Stimulated activated CD8-positive, alpha-beta memory T cell treated with anti-CD3 and anti-CD28 coated beads, Interleukin-15, amount 100 ng/mL, for 48 hours (primary cell): Measurements from ENCODE around the gene SLC24A1.
"Not testable (repeated sequence)": the region's sequence is repeated elsewhere in the genome, so short reads cannot be mapped to it uniquely, and the experiment has no call there.

ENCODE experiments used
- DNase-seq, 2 donors: peaks; one replicate each; pipeline ENCODE4 v3.0.0-alpha.2; 2020; ENCODE audit warnings: low read depth in 2 of 2

Gene SLC24A1

GRCh38 chr15:65621638-65622037, at the start of gene SLC24A1:
TSS of gene SLC24A1 (plus strand) at chr15:65621938. CDS start at chr15:65624081, 2,143 bp downstream.
- no peak for DNase-seq

DNA sequence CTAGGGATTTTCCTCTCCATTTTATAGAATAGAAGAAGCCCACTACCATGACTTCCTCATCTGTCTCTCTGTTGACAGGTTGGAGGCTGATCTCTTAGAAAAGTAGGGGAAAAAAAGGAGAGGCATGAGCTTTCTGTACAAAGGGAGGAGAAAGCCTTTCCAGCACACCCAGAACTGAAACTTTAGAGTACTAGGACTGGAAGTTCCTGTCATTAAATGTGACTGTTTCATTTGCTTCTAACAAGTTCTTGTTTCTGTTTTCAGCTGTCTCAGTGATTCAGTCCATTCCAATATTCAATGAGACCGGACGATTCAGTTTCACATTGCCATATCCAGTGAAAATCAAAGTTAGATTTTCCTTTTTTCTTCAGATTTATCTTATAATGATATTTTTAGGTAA, 49.8 kb upstream of the SLC24A1 start:
- no peak for DNase-seq

- no peak for DNase-seq
Measured at GRCh38 chr15:65576664-65577063, 45.1 kb upstream of the SLC24A1 start.

DNA sequence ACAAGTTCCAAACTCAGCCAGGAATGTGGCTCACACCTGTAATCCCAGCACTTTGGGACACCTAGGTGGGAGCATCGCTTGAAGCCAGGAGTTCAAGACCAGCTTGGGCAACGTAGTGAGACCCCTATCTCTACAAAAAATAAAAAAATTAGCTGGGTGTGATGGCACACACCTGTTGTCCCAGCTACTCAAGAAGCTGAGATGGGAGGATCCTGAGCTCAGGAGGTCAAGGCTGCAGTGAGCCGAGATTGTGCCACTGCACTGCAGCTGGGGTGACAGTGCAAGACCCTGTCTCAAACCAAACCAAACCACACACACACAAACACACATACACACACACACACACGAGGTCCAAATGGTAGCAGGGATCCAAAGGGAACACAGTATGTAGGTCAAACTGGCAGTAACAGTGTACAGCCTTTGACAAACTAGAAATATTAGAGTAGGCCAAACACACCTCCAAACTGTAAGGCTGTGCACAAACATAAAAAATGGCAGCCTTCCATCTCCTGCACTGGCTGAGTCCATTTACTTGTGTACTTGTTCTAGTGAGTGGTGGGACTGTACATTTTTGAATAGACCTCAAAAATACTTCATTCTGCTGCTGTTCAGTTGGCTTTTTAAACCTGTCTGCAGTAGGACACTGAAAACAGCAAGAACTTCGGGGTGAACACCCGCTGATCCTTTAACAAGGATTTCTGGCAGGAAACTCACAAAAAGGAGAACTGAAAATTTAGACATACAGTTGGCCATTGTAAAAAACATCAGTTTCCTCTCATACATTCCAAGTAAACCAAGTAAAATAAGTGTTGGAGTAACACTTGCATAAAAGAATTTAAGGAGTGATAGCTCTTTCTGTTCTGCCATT, 44.4 kb upstream of the SLC24A1 start:
- DNase-seq = no peak

- no peak for DNase-seq
Measured at GRCh38 chr15:65578904-65579728, 42.6 kb upstream of the SLC24A1 start.

DNA sequence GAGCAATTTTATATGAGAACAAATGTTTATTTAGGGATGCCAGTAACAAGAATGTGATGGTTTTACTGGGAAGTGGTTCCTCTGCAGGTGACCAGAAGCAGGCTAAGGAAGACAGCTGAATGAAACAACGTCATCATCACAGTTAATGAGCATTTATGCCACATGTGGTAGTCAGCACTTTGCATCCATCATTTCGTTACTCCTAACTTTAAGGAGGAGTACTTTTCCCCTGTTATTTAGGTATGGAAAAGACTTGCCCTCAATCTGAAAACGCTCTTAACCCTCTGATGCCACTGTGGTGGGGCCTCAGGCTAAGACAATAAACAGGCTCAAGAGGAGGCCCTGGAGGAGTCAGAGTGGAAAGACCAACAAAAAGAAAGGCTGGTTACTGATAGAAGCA, 42.0 kb upstream of the SLC24A1 start:
- no peak for DNase-seq

GRCh38 chr15:65580287-65580686, 41.5 kb upstream of the SLC24A1 start:
- DNase-seq = no peak

DNA sequence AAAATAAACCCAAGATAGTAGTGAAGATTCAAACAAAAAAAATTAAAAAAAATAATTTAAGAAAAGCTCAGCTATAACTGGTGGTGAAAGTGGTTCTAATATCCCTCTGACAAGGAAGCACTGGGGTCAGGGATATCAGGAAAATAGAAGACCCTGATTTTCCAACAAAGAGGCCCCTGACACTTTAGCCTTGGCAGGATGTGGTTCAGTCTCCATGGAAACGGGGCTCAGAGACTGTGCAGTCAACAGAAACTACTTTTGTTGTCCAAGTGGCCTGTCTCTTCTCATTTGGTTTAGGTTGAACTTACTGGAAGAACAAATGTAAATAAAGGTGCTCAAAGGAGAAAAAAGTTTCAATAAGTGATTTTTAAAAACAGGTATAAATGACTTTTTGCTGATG, 38.0 kb upstream of the SLC24A1 start:
- peak in 1 of 2 donors; percentile 14 for DNase-seq

GRCh38 chr15:65584241-65584640, 37.5 kb upstream of the SLC24A1 start:
- no peak for DNase-seq

DNA sequence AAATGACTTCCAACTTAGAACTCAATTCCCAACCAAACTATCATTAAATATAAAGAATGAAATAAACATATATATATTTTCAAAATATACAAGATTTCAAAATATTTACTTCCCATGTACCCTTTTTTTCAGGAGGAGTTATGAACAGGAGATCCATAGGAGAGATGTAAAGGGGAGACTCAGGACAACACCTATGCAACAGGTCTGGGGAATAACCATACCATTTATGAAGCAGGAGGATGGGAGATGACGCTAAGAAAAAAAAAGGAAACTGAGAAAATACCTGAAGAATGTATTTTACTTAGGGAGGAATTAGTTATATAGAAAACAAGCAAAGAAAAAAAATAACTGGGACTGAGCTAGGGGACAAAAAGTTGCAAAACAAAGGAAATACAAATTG, 34.6 kb upstream of the SLC24A1 start:
- no peak for DNase-seq

DNA sequence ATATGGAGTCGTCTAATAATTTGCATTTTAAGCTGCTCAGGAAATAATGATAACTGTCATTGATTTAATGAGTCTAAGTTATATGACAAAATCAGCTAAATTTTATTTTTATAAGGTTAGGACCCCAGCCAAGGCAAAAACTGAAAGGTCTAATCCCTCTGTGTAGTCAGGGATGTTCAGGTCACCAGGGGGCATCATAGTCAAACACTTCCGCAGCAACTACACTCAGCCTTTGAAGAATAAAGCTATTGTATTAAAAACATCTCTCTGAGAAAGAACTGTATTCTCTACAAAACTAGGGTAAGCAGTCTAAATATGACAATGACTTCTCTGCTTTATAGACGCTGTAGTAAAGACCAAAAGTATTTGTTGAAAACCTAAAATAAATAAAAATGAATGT, 25.8 kb upstream of the SLC24A1 start:
- DNase-seq = no peak

DNA sequence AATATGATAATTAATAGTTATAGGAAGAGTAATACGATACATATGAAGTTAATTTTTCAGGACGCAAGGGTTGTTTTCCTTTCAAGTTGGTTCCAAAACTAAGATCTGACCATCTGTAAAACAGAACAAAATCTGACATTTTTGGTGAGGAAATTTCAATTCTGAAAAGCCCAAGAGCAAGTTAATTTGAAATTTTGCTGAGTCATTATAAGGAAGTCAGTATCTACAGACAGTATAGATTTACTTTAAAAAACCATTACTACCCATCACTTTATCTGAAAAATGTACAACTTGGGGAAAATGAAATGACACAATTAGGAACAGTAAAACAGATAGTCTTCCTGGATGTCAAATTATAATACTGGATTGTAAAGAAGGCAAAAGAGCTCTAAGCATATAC, 23.3 kb upstream of the SLC24A1 start:
- DNase-seq = no peak

DNA sequence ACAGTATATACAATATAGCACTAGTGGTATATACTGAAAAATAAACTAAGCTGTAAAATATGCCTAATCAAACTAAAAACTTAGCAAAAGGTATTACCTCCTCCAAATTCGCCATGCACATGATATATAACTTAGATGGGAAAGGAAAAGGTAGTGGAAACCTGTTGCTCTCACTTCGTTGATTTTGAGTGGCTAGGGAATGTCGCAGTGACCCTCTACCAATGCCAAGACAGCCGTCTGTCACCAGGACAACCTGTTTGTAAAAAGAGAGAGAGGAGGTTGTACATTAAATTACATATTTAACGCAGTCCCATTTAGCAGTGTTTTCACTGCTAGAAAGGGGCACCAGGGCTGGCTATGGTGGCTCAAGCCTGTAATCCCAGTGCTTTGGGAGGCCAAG, 22.1 kb upstream of the SLC24A1 start:
- DNase-seq = no peak

GRCh38 chr15:65603134-65603533, 18.6 kb upstream of the SLC24A1 start:
- no peak for DNase-seq

GRCh38 chr15:65603559-65603958, 18.2 kb upstream of the SLC24A1 start:
- DNase-seq = no peak

GRCh38 chr15:65610871-65611718, 10.6 kb upstream of the SLC24A1 start, which contains the start of gene INTS14:
TSS of gene INTS14 (minus strand) at chr15:65611131. CDS start at chr15:65607380, 3,751 bp downstream.
- peak; percentile 95 for DNase-seq

DNA sequence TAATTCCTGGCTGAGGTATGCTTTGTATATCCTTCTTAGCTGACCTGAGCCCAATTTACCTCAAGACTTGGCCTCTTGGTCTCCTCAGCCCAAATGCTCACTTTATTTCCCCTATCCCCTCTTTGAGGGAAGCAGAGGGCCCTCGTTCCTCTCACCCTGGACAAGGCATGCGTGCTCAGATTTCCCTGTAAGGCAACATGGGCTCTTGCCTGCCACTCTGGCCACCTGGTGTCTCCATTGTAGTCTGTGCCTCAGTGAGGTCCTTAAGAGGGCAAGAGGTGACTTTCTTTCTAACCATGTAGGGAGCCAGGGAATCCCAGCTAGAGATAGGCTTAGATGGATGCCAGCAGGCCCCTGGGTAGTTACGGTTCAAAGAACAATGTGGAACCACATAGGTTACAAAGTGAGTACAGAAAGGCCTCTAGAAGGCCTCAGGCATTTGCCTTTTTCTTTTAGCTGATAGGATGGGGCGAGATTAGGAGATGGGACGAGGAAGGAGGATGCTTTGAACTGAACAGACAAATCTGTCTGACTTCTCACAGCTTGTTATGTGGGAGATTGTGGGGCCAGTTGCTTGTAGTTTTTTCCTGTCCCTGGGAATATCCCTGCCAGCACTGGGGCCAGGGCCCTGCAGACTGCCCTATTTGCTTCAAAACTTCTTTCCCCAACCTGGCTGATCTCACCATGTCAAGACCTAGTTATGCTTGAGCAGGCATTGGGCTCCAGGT, 9.7 kb upstream of the SLC24A1 start:
- DNase-seq = no peak

DNA sequence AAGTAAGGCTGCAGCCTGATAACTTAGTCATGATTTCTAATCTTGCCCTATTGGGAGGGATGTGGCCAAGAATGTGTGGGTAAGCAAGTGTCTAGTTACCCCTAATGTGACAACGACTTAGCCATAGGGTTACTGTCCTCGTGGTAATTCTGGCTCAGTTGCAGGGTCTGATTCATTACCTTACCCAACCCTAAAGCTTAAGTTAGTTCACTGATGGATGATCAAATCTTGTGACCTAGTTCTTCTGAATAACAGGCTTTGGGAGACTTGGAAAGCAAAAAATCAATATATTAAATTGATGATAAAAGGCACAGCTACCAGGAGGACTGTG, 9.2 kb upstream of the SLC24A1 start:
- no peak for DNase-seq

DNA sequence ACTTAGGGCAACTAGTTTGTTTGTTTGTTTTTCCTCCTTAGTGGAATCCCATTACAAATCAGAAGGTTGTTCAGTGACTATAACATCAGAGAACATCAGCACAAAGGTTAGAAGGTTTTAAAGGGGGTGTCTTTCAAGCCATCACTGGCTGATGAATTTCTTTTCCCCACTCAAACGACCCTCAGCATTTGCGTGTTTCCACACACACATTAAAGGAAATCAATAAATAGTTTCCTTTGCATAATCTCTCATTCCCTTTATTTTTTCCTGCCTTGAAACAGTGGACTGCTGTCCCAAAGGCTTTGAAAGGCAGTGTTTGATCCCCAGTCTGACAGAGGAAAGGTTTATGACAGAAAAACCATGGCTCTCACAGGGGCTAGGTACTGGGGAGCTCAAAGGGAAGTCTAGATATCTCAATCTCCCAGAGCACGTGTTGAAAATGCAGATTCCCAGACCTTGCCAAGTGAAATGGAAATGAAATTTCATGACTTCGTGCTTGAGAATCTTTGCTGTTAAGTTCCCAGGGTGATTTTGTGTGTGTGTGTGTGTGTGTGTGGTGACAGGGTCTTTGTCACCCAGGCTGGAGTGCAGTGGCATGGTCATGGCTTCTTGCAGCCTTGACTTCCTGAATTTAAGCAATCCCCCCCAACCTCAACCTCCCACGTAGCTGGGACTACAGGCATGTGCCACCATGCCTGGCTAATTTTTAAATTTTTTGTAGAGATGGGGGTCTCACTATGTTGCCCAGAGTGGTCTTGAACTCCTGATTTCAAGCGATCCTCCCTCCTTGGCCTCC, 8.6 kb upstream of the SLC24A1 start:
- no peak for DNase-seq

DNA sequence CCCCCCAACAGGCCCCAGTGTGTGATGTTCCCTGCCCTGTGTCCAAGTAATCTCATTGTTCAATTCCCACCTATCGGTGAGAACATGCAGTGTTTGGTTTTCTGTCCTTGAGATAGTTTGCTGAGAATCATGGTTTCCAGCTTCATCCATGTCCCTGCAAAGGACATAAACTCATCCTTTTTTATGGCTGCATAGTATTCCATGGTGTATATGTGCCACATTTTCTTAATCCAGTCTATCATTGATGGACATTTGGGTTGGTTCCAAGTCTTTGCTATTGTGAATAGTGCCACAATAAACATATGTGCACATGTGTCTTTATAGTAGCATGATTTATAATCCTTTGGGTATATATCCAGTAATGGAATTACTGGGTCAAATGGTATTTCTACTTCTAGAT, 5.9 kb upstream of the SLC24A1 start:
- not testable (repeated sequence) for DNase-seq
